Measurements from ENCODE around the gene MRPS33.
"Not testable (repeated sequence)": the region's sequence is repeated elsewhere in the genome, so short reads cannot be mapped to it uniquely, and the experiment has no call there.

Gene MRPS33

GRCh38 chr7:141012044-141012685, 2.6 kb downstream of the MRPS33 start:
- DNase-seq (ENCODE audit: low read depth in 2 of 2): peak; percentile 51 to 57

GRCh38 chr7:141011443-141011842, 3.3 kb downstream of the MRPS33 start:
- no peak for DNase-seq (ENCODE audit: low read depth in 2 of 2)

DNA sequence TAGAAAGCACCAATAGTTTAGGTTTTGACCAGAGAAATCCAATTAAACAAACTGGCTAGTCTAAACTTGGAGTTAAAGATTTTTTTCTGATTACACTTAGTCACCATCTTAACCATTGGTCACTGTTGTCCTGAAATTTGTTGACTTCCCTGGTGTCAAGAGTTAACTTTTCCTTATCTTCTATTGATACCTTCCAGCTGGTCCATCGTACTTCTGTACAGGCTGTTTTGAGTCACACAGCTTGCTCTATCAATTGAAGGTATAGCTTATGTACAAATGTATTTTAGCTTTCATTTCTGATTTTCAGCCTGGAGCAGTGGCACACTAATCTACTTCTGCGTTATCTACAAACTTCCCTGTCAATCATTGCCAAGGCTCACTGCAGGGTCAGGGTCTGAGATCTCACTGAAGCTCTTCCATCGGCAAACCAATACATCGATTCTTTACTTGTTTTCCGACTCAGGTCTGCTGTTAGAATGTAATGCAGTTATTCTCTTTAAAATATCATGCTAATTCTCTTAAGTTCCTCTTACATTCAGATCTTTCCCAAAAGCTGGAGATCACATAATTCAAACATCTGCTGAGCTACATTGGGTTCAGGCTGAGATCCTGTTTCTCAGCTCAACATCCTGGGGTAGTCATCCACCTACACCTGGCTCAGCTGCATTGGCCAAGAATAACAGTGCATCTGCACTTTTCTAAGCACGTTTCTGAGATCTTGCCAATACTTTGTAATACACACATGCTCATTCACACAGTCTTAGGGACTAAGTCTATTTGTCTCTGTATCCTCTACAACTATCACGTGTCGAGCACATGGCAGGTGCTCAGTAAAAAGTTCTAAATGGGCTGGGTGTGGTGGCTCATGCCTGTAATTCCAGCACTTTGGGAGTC, 11.3 kb downstream of the MRPS33 start:
- DNase-seq (ENCODE audit: low read depth in 2 of 2): no peak

GRCh38 chr7:141001546-141001945, 13.2 kb downstream of the MRPS33 start:
- no peak for DNase-seq (ENCODE audit: low read depth in 2 of 2)

- DNase-seq (ENCODE audit: low read depth in 2 of 2): no peak
These were observed 13.6 kb downstream of the MRPS33 start for GRCh38 chr7:141001122-141001521.

- DNase-seq (ENCODE audit: low read depth in 2 of 2): no peak
These were observed 16.0 kb downstream of the MRPS33 start for GRCh38 chr7:140998715-140999114.

- no peak for DNase-seq (ENCODE audit: low read depth in 2 of 2)
These were observed 22.3 kb downstream of the MRPS33 start for GRCh38 chr7:140992422-140992821.

DNA sequence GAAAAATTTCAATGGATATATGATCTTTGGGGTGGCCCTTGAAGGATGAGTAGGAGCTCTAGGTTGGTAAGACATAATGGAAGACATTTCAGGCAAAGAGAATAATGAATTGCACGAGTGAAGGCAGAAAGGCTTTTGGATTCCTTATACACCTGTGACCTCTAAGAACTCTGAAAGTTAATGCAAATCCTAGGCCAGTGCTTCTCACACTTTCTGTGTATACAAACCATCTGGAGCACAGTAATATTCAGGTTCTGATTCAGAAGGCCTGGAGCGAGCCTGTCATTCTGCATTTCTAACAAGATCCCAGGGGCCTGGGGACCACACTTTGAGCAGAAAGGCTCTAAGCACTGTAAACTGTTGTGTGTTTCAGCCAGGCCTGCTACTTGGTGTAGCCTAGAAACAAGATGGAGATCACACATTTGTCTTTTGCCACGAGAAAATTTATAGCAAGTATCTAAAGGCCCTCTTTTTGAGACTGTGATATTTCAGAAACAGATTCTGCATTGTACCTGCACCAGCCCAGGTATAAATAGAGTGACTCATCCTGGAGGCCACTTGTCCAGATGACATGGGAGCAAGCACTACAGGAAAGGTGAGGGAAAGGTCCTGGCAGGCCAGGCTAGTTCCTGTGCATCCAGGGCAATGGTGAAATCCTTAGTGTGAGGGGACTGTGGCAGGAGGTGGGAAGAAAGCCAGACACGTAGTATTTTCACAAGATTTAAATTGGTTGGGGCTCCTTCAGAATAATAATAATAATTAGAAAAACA, 24.4 kb downstream of the MRPS33 start:
- DNase-seq (ENCODE audit: low read depth in 2 of 2): no peak

- no peak for DNase-seq (ENCODE audit: low read depth in 2 of 2)
These were observed 25.7 kb downstream of the MRPS33 start for GRCh38 chr7:140989068-140989467.

DNA sequence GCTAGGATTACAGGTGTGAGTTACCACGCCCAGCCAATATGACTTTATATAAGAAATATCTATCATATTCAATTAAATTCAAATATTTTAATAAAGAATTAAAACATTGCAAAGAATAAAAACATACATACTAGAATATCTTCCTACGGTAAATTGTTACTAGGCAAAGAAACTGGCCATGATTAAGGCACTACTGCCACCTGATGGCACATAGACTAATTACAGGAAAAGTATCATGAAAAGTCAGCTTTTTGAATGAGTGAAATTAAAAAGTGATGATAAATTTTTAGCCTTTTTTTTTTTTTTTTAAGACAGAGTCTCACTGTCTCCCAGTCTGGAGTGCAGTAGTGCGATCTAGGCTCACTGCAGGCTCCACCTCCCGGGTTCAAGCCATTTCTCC, 30.9 kb downstream of the MRPS33 start:
- DNase-seq (ENCODE audit: low read depth in 2 of 2): no peak

- no peak for DNase-seq (ENCODE audit: low read depth in 2 of 2)
These were observed 32.2 kb downstream of the MRPS33 start for GRCh38 chr7:140982508-140982907.

DNA sequence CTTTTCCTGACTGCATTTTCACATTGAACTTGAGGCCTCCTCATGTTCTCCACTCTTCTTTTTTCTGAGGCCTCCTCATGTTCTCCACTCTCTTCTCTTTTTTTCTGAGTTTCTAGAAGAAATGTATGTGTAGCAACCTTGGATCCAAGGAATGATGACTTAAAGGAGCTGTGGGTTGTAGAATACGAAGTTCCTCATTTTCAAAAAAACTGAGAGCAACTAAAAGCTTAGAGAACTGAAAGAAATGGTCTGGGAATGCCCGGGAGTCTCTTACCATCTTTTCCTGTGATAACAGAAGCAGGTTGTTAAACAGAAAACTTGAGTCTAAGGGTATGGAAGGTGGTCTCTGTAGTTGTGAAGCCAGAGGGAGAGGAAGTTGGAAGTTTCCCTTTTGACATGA, 32.8 kb downstream of the MRPS33 start:
- no peak for DNase-seq (ENCODE audit: low read depth in 2 of 2)

- DNase-seq (ENCODE audit: low read depth in 2 of 2): no peak
These were observed 37.0 kb downstream of the MRPS33 start for GRCh38 chr7:140977741-140978140.

GRCh38 chr7:140972876-140973829, 41.6 kb downstream of the MRPS33 start:
- no peak for DNase-seq (ENCODE audit: low read depth in 2 of 2)

DNA sequence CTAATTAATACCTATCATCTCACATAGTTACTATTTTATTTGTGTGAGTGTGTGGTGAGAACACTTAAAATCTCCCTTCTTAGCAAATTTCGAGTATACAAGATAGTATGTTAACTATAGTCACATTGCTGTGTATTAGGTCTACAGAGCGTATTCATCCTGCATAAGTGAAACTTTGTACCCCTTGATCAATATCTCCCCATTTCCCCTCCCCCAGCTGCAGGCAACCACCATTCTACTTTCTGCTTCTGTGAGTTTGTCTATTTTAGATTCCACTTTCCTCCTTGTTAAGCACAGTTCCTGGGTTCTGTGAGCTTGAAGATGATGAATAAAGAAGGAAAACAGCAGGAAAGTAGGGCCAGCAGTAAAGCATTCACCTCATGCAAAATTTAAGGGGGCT, 42.4 kb downstream of the MRPS33 start:
- DNase-seq (ENCODE audit: low read depth in 2 of 2): no peak

- DNase-seq (ENCODE audit: low read depth in 2 of 2): no peak
These were observed 47.3 kb downstream of the MRPS33 start for GRCh38 chr7:140967438-140967837.

GRCh38 chr7:140966561-140967233, 48.1 kb downstream of the MRPS33 start:
- DNase-seq (ENCODE audit: low read depth in 2 of 2): no peak

- no peak for DNase-seq (ENCODE audit: low read depth in 2 of 2)
These were observed 53.6 kb downstream of the MRPS33 start for GRCh38 chr7:140961117-140961516.

GRCh38 chr7:140956997-140957396, 57.8 kb downstream of the MRPS33 start:
- DNase-seq (ENCODE audit: low read depth in 2 of 2): not testable (repeated sequence)
